Measurements from ENCODE around the gene GPR78. TPM values are rescaled to one million over a fixed set of nuclear protein-coding genes. Genes with fewer than 3 reads are reported as not detected.

GPR78 gene
- total RNA-seq, 1 experiment from 2014 or later: 5.7 TPM

- TF ChIP-seq KAT7 (CRISPR knock-in tag; IDR thresholded peaks at IDR 0.05; ENCODE audit: borderline replicate concordance) (peak; percentile 88; the same call in 1 of the 2 replicates), ERG (CRISPR knock-in tag; IDR thresholded peaks at IDR 0.05) (no peak), TEAD4 (CRISPR knock-in tag; IDR thresholded peaks at IDR 0.05) (peak; percentile 95), ZNF416 (CRISPR knock-in tag; IDR thresholded peaks at IDR 0.05) (no peak), NFE2L1 (CRISPR knock-in tag; IDR thresholded peaks at IDR 0.05) (peak; percentile 96), ZMAT4 (CRISPR knock-in tag; IDR thresholded peaks at IDR 0.05) (no peak), RELA (CRISPR knock-in tag; IDR thresholded peaks at IDR 0.05; ENCODE audit: borderline replicate concordance) (peak; percentile 98), GABPB1 (CRISPR knock-in tag; IDR thresholded peaks at IDR 0.05) (no peak), FOXP1 (CRISPR knock-in tag; IDR thresholded peaks at IDR 0.05; ENCODE audit: borderline replicate concordance) (peak; percentile 99), NR1H2 (CRISPR knock-in tag; IDR thresholded peaks at IDR 0.05) (peak; percentile 77)
- TF ChIP-seq, protein P1, sequence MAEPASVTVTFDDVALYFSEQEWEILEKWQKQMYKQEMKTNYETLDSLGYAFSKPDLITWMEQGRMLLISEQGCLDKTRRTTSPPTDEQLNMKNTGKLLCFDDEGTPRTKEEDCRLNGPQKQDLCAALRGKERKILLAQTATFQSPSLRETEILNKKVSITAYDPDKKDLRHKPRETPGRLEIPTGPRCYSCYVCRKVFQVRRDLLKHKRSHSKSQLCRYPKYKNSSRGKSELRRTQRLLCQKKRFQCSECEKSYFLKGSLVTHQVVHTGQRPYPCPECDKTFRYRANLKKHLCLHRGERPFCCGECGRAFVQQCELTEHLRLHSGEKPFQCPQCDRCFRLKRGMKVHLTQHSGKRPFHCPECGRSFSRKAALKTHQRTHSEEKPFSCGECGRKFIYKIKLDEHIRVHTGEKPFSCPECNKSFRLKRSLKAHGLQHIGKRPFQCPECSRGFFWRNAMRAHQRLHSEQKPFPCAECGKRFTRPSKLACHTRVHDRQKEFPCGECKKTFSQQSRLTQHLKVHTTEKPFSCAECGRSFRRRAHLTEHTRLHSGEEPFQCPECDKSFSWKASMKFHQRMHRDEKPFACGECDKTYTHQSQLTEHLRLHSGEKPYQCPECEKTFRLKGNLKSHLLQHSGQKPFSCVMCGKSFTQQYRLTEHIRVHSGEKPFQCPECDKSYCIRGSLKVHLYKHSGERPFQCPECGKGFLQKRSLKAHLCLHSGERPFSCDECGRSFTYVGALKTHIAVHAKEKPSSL (CRISPR knock-in tag; conservative IDR thresholded peaks at IDR 0.05): no peak
- TF ChIP-seq, protein P2, sequence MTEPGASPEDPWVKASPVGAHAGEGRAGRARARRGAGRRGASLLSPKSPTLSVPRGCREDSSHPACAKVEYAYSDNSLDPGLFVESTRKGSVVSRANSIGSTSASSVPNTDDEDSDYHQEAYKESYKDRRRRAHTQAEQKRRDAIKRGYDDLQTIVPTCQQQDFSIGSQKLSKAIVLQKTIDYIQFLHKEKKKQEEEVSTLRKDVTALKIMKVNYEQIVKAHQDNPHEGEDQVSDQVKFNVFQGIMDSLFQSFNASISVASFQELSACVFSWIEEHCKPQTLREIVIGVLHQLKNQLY (CRISPR knock-in tag; IDR thresholded peaks at IDR 0.05): peak; percentile 93; the same call in 1 of the 2 replicates
- TF ChIP-seq, protein P3, sequence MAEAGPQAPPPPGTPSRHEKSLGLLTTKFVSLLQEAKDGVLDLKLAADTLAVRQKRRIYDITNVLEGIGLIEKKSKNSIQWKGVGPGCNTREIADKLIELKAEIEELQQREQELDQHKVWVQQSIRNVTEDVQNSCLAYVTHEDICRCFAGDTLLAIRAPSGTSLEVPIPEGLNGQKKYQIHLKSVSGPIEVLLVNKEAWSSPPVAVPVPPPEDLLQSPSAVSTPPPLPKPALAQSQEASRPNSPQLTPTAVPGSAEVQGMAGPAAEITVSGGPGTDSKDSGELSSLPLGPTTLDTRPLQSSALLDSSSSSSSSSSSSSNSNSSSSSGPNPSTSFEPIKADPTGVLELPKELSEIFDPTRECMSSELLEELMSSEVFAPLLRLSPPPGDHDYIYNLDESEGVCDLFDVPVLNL (CRISPR knock-in tag; IDR thresholded peaks at IDR 0.05; ENCODE audit: borderline replicate concordance, low read depth): peak; percentile 91
These were observed at the start of gene GPR78 (continued) for GRCh38 chr4:8580321-8581093.

- no peak for TF ChIP-seq FOXP1 (CRISPR knock-in tag; IDR thresholded peaks at IDR 0.05; ENCODE audit: borderline replicate concordance)
- 0 out of 2 replicates have a peak, but pooled peaks have one; percentile 52 for TF ChIP-seq ZNF281 (CRISPR knock-in tag; IDR thresholded peaks at IDR 0.05)
- 0 out of 2 replicates have a peak, but pooled peaks have one; percentile 21 for TF ChIP-seq FOXK1 (CRISPR knock-in tag; IDR thresholded peaks at IDR 0.05)
- TF ChIP-seq ZNF138 (CRISPR knock-in tag; conservative IDR thresholded peaks at IDR 0.05): no peak
- Mint-ChIP-seq H3K27me3 (ENCODE audit: low read depth) (peaks cover 7% of the 10 kb centered on the region; the same call in 1 of the 2 replicates), H3K9me3 (peaks cover 49% of the 10 kb centered on the region), H3K36me3 (peaks cover 36% of the 10 kb centered on the region), H3K27ac (peak overlapping the region; percentile 94), H3K4me3 (peak overlapping the region; percentile 30; the same call in 1 of the 2 replicates), H3K4me1 (peaks cover 36% of the 10 kb centered on the region)
- POLR2A ChIA-PET: no interaction called here
- DNase-seq (ENCODE audit: low spot score): no peak
- no peak for ATAC-seq
- CTCF ChIA-PET: no interaction called here
These were observed 47.9 kb upstream of the GPR78 start for GRCh38 chr4:8532245-8532781.
